Keratinocyte (primary cell): ENCODE data around the gene CMKLR1. TPM values are rescaled to one million over a fixed set of nuclear protein-coding genes. Genes with fewer than 3 reads are reported as not detected.
A peak's percentile ranks its signal among the peaks of the same experiment; 100 is the strongest.

Source experiments
- DNase-seq: peaks from one replicate; pipeline ENCODE4 v3.0.0-alpha.2; 2011; ENCODE audit warnings: low read depth, missing footprints, low spot score
- FAIRE-seq: peaks from 2 replicates; lab custom pipeline; 2011; peaks lifted over from hg19 to GRCh38; lab: Jason Lieb, UNC
- H2AFZ ChIP-seq: 2 replicates; pipeline ENCODE4 v1.6.0; 2012; ENCODE audit warnings: low read length, control low read depth, inconsistent platforms; ENCODE audit not compliant: control insufficient read depth
- H3K27ac ChIP-seq: 2 replicates; pipeline ENCODE4 v1.5.1; 2011; ENCODE audit warnings: low read length; ENCODE audit not compliant: control insufficient read depth, insufficient read depth
- H3K27me3 ChIP-seq: 3 replicates; pipeline ENCODE4 v1.6.0; 2011; ENCODE audit warnings: low read length; ENCODE audit not compliant: control insufficient read depth, insufficient read depth; ENCODE audit errors: extremely low read depth
- H3K36me3 ChIP-seq, 2 experiments: 2 replicates in 1 of 2; 3 replicates in 1 of 2; pipeline ENCODE4 v1.5.1; 2011; ENCODE audit warnings: low read length in 2 of 2, mild to moderate bottlenecking in 1 of 2; ENCODE audit not compliant: control insufficient read depth in 2 of 2, insufficient read depth in 2 of 2; ENCODE audit errors: extremely low read depth in 1 of 2
- H3K4me1 ChIP-seq: 3 replicates; pipeline ENCODE4 v1.5.1; 2011; ENCODE audit warnings: low read length; ENCODE audit not compliant: control insufficient read depth, insufficient read depth; ENCODE audit errors: extremely low read depth
- H3K4me2 ChIP-seq: 3 replicates; pipeline ENCODE4 v1.6.0; 2011; ENCODE audit warnings: low read depth, low read length; ENCODE audit not compliant: control insufficient read depth, insufficient read depth; ENCODE audit errors: extremely low read depth
- H3K4me3 ChIP-seq, 3 experiments: fragments of 200-600 bp in 1 of 3; sonication (generic) in 1 of 3; 2 replicates in 2 of 3; 3 replicates in 1 of 3; pipeline ENCODE4 v1.5.1; 2011 to 2016; ENCODE audit warnings: low read length in 3 of 3, mild to moderate bottlenecking in 3 of 3, control low read depth in 2 of 3, inconsistent platforms in 1 of 3, low read depth in 1 of 3, mixed read lengths in 1 of 3, mixed run types in 1 of 3, moderate library complexity in 1 of 3; ENCODE audit not compliant: control insufficient read depth in 2 of 3, insufficient read depth in 2 of 3; ENCODE audit errors: extremely low read depth in 1 of 3
- H3K79me2 ChIP-seq: 2 replicates; pipeline ENCODE4 v1.6.0; 2012; ENCODE audit warnings: low read length; ENCODE audit not compliant: control insufficient read depth, insufficient read depth
- H3K9ac ChIP-seq: 3 replicates; pipeline ENCODE4 v1.6.0; 2011; ENCODE audit warnings: low read length; ENCODE audit not compliant: control insufficient read depth, insufficient read depth; ENCODE audit errors: extremely low read depth
- H3K9me1 ChIP-seq: 3 replicates; pipeline ENCODE4 v1.6.0; 2011; ENCODE audit warnings: low read length; ENCODE audit not compliant: control insufficient read depth, insufficient read depth; ENCODE audit errors: extremely low read depth
- H3K9me3 ChIP-seq: 2 replicates; pipeline ENCODE4 v1.5.1; 2012; ENCODE audit warnings: low read depth, low read length; ENCODE audit not compliant: control insufficient read depth
- H4K20me1 ChIP-seq: 3 replicates; pipeline ENCODE4 v1.6.0; 2011; ENCODE audit warnings: low read length; ENCODE audit not compliant: control insufficient read depth, insufficient read depth; ENCODE audit errors: extremely low read depth
- CTCF ChIP-seq, 3 experiments: IDR thresholded peaks in 1 of 3; conservative IDR thresholded peaks in 1 of 3; optimal IDR thresholded peaks in 1 of 3; 2 replicates in 2 of 3; 3 replicates in 1 of 3; pipeline versions ENCODE3 to v1.5.1; 2011; ENCODE audit warnings: low read length in 3 of 3, mild to moderate bottlenecking in 3 of 3, moderate library complexity in 2 of 3, control low read depth in 1 of 3, inconsistent platforms in 1 of 3; ENCODE audit not compliant: insufficient read depth in 2 of 3; ENCODE audit errors: extremely low read depth in 1 of 3
- EZH2 ChIP-seq: IDR thresholded peaks from one replicate; pipeline ENCODE4 v1.6.1; 2012; ENCODE audit warnings: inconsistent platforms, mild to moderate bottlenecking, low read length, moderate library complexity
- dilution Hi-C: fragments of 300-500 bp; cut with MboI; formaldehyde crosslinking; loops from one replicate; pipeline ENCODE4 v1.7.0; 2020; ENCODE audit warnings: low sequenced_read_pairs; ENCODE audit not compliant: extremely low pct_ligation_motif_present
- polyA plus RNA-seq, 5 experiments: library from polyadenylated mRNA; depleted of rRNA in 3 of 5; stranded (reverse) in 3 of 5; stranded (forward) in 1 of 5; unstranded in 1 of 5; fragments of >200 nt; gene quantifications; 1 replicate in 1 of 5; 2 replicates in 3 of 5; 3 replicates in 1 of 5; pipeline versions ENCODE4 v1.2.1 to v1.2.3, GENCODE V29; 2011 to 2012; ENCODE audit warnings: missing spikeins in 2 of 5, low read depth in 1 of 5, low replicate concordance in 1 of 5

Gene CMKLR1
- polyA plus RNA-seq, 1 donor (not counting 4 experiments of a cell fraction or from before 2014, with no cell fraction given) = not detected

GRCh38 chr12:108305520-108305919, 33.6 kb downstream of the CMKLR1 start:
- TF ChIP-seq CTCF (optimal IDR thresholded peaks at IDR 0.05 in 1 of 3, IDR thresholded peaks at IDR 0.05 in 1 of 3, conservative IDR thresholded peaks at IDR 0.05 in 1 of 3; ENCODE audit: extremely low read depth in 1 of 3, insufficient read depth in 2 of 3, low read length in 3 of 3) = no peak
- no peak for TF ChIP-seq EZH2
- Histone ChIP-seq H3K4me3 (peak overlapping the region in 2 of 3 experiments; percentile 11 to 15), H4K20me1 (no peaks in the 10 kb centered on the region), H3K9ac (no peak overlapping the region), H2AFZ (no peak overlapping the region), H3K4me1 (peaks cover 8% of the 10 kb centered on the region), H3K79me2 (no peaks in the 10 kb centered on the region), H3K27ac (no peak overlapping the region), H3K36me3 (no peaks in the 10 kb centered on the region), H3K9me3 (no peaks in the 10 kb centered on the region), H3K9me1 (no peaks in the 10 kb centered on the region), H3K27me3 (peaks cover 10% of the 10 kb centered on the region), H3K4me2 (peak overlapping the region; percentile 41)
- dilution Hi-C loops = no loop called here
- FAIRE-seq (no peak), DNase-seq (no peak)

GRCh38 chr12:108304633-108305032, 34.5 kb downstream of the CMKLR1 start:
- Histone ChIP-seq H3K27ac (no peak overlapping the region), H3K79me2 (no peaks in the 10 kb centered on the region), H4K20me1 (no peaks in the 10 kb centered on the region), H3K4me2 (no peak overlapping the region), H3K9me1 (no peaks in the 10 kb centered on the region), H3K36me3 (no peaks in the 10 kb centered on the region), H3K9ac (no peak overlapping the region), H3K27me3 (peaks cover 10% of the 10 kb centered on the region), H3K9me3 (no peaks in the 10 kb centered on the region), H3K4me1 (peaks cover 8% of the 10 kb centered on the region), H3K4me3 (no peak overlapping the region), H2AFZ (no peak overlapping the region)
- TF ChIP-seq EZH2 (no peak), CTCF (optimal IDR thresholded peaks at IDR 0.05 in 1 of 3, IDR thresholded peaks at IDR 0.05 in 1 of 3, conservative IDR thresholded peaks at IDR 0.05 in 1 of 3; ENCODE audit: extremely low read depth in 1 of 3, insufficient read depth in 2 of 3, low read length in 3 of 3) (no peak)
- no peak for FAIRE-seq
- dilution Hi-C loops = no loop called here
- no peak for DNase-seq
